H1 (cell line): Measurements from ENCODE around the gene SORCS3. TPM values are rescaled to one million over a fixed set of nuclear protein-coding genes. Genes with fewer than 3 reads are reported as not detected.

Experiments used
- ATF3 ChIP-seq: IDR thresholded peaks from 2 replicates; pipeline ENCODE4 v1.6.1; 2011; ENCODE audit warnings: low read depth, mild to moderate bottlenecking, low read length; ENCODE audit not compliant: insufficient read depth
- BCL11A ChIP-seq, 2 experiments: IDR thresholded peaks; one replicate each; pipeline ENCODE4 v1.6.1; 2011; ENCODE audit warnings: low read depth in 2 of 2, low read length in 2 of 2, mild to moderate bottlenecking in 2 of 2
- EZH2 ChIP-seq: fragments of 200-600 bp; sonication (generic); IDR thresholded peaks from 2 replicates; pipeline ENCODE4 v1.7.1; 2012; ENCODE audit warnings: low read depth, mild to moderate bottlenecking, moderate library complexity, low read length, inconsistent platforms; ENCODE audit not compliant: severe bottlenecking
- FOSL1 ChIP-seq: IDR thresholded peaks from 2 replicates; pipeline ENCODE4 v1.6.1; 2011; ENCODE audit warnings: mild to moderate bottlenecking, low read depth, low read length, moderate library complexity; ENCODE audit not compliant: insufficient read depth
- KDM1A ChIP-seq: fragments of 200-600, 300-600 bp; sonication (generic); IDR thresholded peaks from 2 replicates; pipeline ENCODE4 v1.7.1; 2016; ENCODE audit warnings: mild to moderate bottlenecking, low read length, borderline replicate concordance
- KDM4A ChIP-seq: IDR thresholded peaks from one replicate; pipeline ENCODE4 v1.7.1; 2012; ENCODE audit warnings: low read depth, mild to moderate bottlenecking, moderate library complexity, low read length, inconsistent platforms; ENCODE audit not compliant: severe bottlenecking
- SUZ12 ChIP-seq: fragments of 200-600 bp; sonication (generic); IDR thresholded peaks from 2 replicates; pipeline ENCODE4 v1.6.1; 2012; ENCODE audit warnings: mild to moderate bottlenecking, inconsistent platforms, low read length, moderate library complexity, mixed read lengths
- polyA plus RNA-seq, 7 experiments: library from polyadenylated mRNA; depleted of rRNA in 3 of 7; stranded (reverse) in 5 of 7; unstranded in 2 of 7; fragments of >200 nt in 5 of 7; fragments of 200-250 nt in 2 of 7; gene quantifications; 1 replicate in 5 of 7; 2 replicates in 1 of 7; 4 replicates in 1 of 7; pipeline versions ENCODE4 v1.2.1 to v1.2.3, GENCODE V29; 2011 to 2013; ENCODE audit warnings: missing spikeins in 2 of 7, mixed read lengths in 2 of 7
- total RNA-seq: library from RNA; stranded (reverse); fragmentation: NEBNext Ultra II Directional; extraction: Animal tissue kit (Norgen Biotek cat#: 25700); gene quantifications from 2 replicates; pipeline ENCODE4 v1.2.1, GENCODE V29; 2021
- TF ChIP-seq, protein P1 (sequence below): IDR thresholded peaks from 2 replicates; pipeline ENCODE4 v1.6.1; 2012; ENCODE audit warnings: inconsistent platforms
- TF ChIP-seq, protein P2 (sequence below): fragments of 300-600 bp; sonication (generic); IDR thresholded peaks from 2 replicates; pipeline ENCODE4 v1.7.1; 2012; ENCODE audit warnings: low read length, moderate library complexity, mild to moderate bottlenecking, inconsistent platforms; ENCODE audit not compliant: insufficient replicate concordance

SORCS3 gene
- total and polyA plus RNA-seq, 2 of the 8 experiments (the other 6 are each of a cell fraction or from before 2014, with no cell fraction given), result 0.26 to 0.88 TPM

DNA sequence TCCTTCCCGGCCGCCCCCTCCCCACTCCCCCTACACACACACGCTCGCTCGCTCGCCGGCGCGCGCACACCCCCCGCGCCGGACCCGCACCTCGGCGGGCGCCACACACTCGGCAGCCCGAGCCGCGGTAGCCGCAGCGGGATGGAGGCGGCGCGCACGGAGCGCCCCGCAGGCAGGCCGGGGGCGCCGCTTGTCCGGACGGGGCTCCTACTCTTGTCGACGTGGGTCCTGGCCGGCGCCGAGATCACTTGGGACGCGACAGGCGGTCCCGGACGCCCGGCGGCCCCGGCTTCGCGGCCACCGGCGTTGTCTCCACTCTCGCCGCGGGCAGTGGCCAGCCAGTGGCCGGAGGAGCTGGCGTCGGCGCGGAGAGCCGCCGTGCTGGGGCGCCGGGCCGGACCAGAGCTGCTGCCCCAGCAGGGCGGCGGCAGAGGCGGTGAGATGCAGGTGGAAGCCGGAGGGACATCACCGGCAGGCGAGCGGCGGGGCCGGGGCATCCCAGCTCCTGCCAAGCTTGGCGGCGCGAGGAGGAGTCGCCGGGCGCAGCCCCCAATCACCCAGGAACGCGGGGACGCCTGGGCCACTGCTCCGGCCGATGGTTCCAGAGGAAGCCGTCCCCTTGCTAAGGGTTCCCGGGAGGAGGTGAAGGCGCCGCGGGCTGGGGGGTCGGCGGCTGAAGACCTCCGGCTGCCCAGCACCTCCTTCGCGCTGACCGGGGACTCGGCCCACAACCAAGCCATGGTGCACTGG, at the start of gene SORCS3 (continued):
- TF ChIP-seq EZH2 (peak; percentile 62), KDM4A (peak; percentile 66), SUZ12 (peak; percentile 10), KDM1A (no peak), FOSL1 (no peak), ATF3 (no peak), BCL11A (IDR thresholded peaks at IDR 0.05; ENCODE audit: low read depth in 2 of 2, low read length in 2 of 2) (no peak)
- TF ChIP-seq, protein P1, sequence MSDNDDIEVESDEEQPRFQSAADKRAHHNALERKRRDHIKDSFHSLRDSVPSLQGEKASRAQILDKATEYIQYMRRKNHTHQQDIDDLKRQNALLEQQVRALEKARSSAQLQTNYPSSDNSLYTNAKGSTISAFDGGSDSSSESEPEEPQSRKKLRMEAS, result no peak; the same call in 1 of the 2 replicates
- TF ChIP-seq, protein P2, sequence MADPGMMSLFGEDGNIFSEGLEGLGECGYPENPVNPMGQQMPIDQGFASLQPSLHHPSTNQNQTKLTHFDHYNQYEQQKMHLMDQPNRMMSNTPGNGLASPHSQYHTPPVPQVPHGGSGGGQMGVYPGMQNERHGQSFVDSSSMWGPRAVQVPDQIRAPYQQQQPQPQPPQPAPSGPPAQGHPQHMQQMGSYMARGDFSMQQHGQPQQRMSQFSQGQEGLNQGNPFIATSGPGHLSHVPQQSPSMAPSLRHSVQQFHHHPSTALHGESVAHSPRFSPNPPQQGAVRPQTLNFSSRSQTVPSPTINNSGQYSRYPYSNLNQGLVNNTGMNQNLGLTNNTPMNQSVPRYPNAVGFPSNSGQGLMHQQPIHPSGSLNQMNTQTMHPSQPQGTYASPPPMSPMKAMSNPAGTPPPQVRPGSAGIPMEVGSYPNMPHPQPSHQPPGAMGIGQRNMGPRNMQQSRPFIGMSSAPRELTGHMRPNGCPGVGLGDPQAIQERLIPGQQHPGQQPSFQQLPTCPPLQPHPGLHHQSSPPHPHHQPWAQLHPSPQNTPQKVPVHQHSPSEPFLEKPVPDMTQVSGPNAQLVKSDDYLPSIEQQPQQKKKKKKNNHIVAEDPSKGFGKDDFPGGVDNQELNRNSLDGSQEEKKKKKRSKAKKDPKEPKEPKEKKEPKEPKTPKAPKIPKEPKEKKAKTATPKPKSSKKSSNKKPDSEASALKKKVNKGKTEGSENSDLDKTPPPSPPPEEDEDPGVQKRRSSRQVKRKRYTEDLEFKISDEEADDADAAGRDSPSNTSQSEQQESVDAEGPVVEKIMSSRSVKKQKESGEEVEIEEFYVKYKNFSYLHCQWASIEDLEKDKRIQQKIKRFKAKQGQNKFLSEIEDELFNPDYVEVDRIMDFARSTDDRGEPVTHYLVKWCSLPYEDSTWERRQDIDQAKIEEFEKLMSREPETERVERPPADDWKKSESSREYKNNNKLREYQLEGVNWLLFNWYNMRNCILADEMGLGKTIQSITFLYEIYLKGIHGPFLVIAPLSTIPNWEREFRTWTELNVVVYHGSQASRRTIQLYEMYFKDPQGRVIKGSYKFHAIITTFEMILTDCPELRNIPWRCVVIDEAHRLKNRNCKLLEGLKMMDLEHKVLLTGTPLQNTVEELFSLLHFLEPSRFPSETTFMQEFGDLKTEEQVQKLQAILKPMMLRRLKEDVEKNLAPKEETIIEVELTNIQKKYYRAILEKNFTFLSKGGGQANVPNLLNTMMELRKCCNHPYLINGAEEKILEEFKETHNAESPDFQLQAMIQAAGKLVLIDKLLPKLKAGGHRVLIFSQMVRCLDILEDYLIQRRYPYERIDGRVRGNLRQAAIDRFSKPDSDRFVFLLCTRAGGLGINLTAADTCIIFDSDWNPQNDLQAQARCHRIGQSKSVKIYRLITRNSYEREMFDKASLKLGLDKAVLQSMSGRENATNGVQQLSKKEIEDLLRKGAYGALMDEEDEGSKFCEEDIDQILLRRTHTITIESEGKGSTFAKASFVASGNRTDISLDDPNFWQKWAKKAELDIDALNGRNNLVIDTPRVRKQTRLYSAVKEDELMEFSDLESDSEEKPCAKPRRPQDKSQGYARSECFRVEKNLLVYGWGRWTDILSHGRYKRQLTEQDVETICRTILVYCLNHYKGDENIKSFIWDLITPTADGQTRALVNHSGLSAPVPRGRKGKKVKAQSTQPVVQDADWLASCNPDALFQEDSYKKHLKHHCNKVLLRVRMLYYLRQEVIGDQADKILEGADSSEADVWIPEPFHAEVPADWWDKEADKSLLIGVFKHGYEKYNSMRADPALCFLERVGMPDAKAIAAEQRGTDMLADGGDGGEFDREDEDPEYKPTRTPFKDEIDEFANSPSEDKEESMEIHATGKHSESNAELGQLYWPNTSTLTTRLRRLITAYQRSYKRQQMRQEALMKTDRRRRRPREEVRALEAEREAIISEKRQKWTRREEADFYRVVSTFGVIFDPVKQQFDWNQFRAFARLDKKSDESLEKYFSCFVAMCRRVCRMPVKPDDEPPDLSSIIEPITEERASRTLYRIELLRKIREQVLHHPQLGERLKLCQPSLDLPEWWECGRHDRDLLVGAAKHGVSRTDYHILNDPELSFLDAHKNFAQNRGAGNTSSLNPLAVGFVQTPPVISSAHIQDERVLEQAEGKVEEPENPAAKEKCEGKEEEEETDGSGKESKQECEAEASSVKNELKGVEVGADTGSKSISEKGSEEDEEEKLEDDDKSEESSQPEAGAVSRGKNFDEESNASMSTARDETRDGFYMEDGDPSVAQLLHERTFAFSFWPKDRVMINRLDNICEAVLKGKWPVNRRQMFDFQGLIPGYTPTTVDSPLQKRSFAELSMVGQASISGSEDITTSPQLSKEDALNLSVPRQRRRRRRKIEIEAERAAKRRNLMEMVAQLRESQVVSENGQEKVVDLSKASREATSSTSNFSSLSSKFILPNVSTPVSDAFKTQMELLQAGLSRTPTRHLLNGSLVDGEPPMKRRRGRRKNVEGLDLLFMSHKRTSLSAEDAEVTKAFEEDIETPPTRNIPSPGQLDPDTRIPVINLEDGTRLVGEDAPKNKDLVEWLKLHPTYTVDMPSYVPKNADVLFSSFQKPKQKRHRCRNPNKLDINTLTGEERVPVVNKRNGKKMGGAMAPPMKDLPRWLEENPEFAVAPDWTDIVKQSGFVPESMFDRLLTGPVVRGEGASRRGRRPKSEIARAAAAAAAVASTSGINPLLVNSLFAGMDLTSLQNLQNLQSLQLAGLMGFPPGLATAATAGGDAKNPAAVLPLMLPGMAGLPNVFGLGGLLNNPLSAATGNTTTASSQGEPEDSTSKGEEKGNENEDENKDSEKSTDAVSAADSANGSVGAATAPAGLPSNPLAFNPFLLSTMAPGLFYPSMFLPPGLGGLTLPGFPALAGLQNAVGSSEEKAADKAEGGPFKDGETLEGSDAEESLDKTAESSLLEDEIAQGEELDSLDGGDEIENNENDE, result no peak
